MM.1S (cell line): Measurements from ENCODE around the gene ZNF516.

Experiments
- DNase-seq: peaks from one replicate; pipeline ENCODE4 v3.0.0-alpha.2; 2015
- H2AFZ ChIP-seq: fragments of 300-600 bp; sonication (generic); 2 replicates; pipeline ENCODE4 v1.6.0; 2016; ENCODE audit warnings: antibody characterized with exemption, low read length
- H3F3A ChIP-seq: fragments of 300-600 bp; sonication (generic); 2 replicates; pipeline ENCODE4 v1.6.1; 2016; ENCODE audit warnings: mild to moderate bottlenecking, antibody characterized with exemption, low read length, moderate library complexity, mixed read lengths; ENCODE audit not compliant: insufficient read depth
- H3K27ac ChIP-seq: fragments of 300-600 bp; sonication (generic); 2 replicates; pipeline ENCODE4 v1.5.1; 2016; ENCODE audit warnings: mild to moderate bottlenecking, low read length
- H3K27me3 ChIP-seq: fragments of 300-600 bp; sonication (generic); replicated peaks from 2 replicates; pipeline ENCODE4 v1.6.0; 2016; ENCODE audit warnings: low read length; ENCODE audit not compliant: insufficient read depth
- H3K36me3 ChIP-seq: fragments of 300-600 bp; sonication (generic); replicated peaks from 2 replicates; pipeline ENCODE4 v1.6.1; 2016; ENCODE audit warnings: mild to moderate bottlenecking, low read length, mixed read lengths; ENCODE audit not compliant: insufficient read depth
- H3K4me1 ChIP-seq: fragments of 300-600 bp; sonication (generic); 2 replicates; pipeline ENCODE4 v1.6.1; 2016; ENCODE audit warnings: low read length, mixed read lengths
- H3K4me2 ChIP-seq: fragments of 300-600 bp; sonication (generic); 2 replicates; pipeline ENCODE4 v1.6.0; 2016; ENCODE audit warnings: low read depth, low read length
- H3K4me3 ChIP-seq: fragments of 300-600 bp; sonication (generic); 2 replicates; pipeline ENCODE4 v1.5.1; 2016; ENCODE audit warnings: low read length, mixed read lengths
- H3K79me2 ChIP-seq: fragments of 300-600 bp; sonication (generic); 2 replicates; pipeline ENCODE4 v1.6.1; 2016; ENCODE audit warnings: mixed run types, low read length, mixed read lengths
- H3K9ac ChIP-seq: fragments of 300-600 bp; sonication (generic); 2 replicates; pipeline ENCODE4 v1.6.1; 2016; ENCODE audit warnings: low read length, mixed read lengths
- H3K9me2 ChIP-seq: fragments of 300-600 bp; sonication (generic); replicated peaks from 2 replicates; pipeline ENCODE4 v1.6.1; 2016; ENCODE audit warnings: mild to moderate bottlenecking, low read length, mixed read lengths; ENCODE audit not compliant: insufficient read depth
- H3K9me3 ChIP-seq: fragments of 300-600 bp; sonication (generic); replicated peaks from 2 replicates; pipeline ENCODE4 v1.6.1; 2016; ENCODE audit warnings: mild to moderate bottlenecking, low read length, mixed read lengths; ENCODE audit not compliant: insufficient read depth
- H4K20me1 ChIP-seq: fragments of 300-600 bp; sonication (generic); 2 replicates; pipeline ENCODE4 v1.6.1; 2016; ENCODE audit warnings: mild to moderate bottlenecking, low read length, moderate library complexity, mixed read lengths; ENCODE audit not compliant: insufficient read depth
- CTCF ChIP-seq: fragments of 300-600 bp; sonication (generic); IDR thresholded peaks from 2 replicates; pipeline ENCODE4 v1.5.1; 2016; ENCODE audit warnings: antibody characterized with exemption, low read length, mixed read lengths
- EZH2 ChIP-seq: fragments of 300-600 bp; sonication (generic); optimal IDR thresholded peaks from 2 replicates; pipeline ENCODE3; 2017; ENCODE audit warnings: low read depth, mild to moderate bottlenecking, antibody characterized with exemption, low read length, mixed read lengths
- EZH2phosphoT487 ChIP-seq: fragments of 300-600 bp; sonication (generic); IDR thresholded peaks from 2 replicates; pipeline ENCODE4 v1.6.1; 2018; ENCODE audit warnings: antibody characterized with exemption, low read length

Gene ZNF516

GRCh38 chr18:76353046-76353445 is 142.0 kb downstream of the ZNF516 start:
- Histone ChIP-seq H3K79me2 (no peaks in the 10 kb centered on the region), H3K27ac (no peak overlapping the region), H3K9me2 (no peaks in the 10 kb centered on the region)

DNA sequence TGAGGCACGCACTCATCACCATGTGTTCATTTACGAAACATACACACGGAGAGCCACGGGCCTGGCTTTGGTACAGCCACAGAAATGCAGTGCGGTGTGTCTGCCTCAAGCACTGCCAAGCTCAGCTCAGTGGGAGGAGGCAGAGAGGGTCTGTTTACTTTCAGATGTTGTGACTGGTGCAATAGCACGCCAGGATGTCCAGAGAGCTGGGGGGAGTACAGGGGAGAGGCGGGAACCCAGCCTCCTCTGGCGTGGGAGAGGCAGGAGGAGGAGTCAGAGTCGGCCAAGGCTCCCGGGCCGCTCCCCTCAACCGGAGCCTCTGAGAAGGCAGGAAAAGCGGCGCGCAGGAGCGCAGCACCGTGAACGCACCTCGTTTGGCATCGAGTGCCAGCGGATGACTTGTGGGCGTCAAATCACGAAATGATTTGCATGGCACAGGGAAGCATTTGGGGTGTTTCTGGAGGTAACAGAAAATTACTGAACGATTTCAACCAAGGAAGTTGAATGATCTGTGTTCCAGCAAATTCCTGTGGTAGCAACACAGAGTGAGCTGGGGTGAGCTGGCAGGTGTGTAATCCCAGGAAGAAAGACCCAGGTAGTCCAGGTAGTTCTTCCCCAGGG is 143.0 kb downstream of the ZNF516 start:
- DNase-seq = no peak
- no peaks in the 10 kb centered on the region for H3K9me3 ChIP-seq
- no peak overlapping the region for H3K9ac ChIP-seq
- no peak for TF ChIP-seq CTCF
- H3K36me3 ChIP-seq = no peaks in the 10 kb centered on the region
- H3K79me2 ChIP-seq = no peaks in the 10 kb centered on the region
- no peaks in the 10 kb centered on the region for H3K9me2 ChIP-seq
- H3K4me2 ChIP-seq = no peak overlapping the region
- no peak overlapping the region for H3K27ac ChIP-seq
- no peaks in the 10 kb centered on the region for H3K27me3 ChIP-seq
- no peaks in the 10 kb centered on the region for H4K20me1 ChIP-seq
- no peaks in the 10 kb centered on the region for H3K4me1 ChIP-seq
- no peak overlapping the region for H3K4me3 ChIP-seq
- H2AFZ ChIP-seq = no peak overlapping the region
- no peaks in the 10 kb centered on the region for H3F3A ChIP-seq

More at GRCh38 chr18:76353046-76353445, 142.0 kb downstream of the ZNF516 start:
- Histone ChIP-seq H3K4me3 (no peak overlapping the region), H3K27me3 (no peaks in the 10 kb centered on the region), H3F3A (no peaks in the 10 kb centered on the region), H2AFZ (no peak overlapping the region), H4K20me1 (no peaks in the 10 kb centered on the region), H3K9me3 (no peaks in the 10 kb centered on the region), H3K4me2 (no peak overlapping the region), H3K36me3 (no peaks in the 10 kb centered on the region), H3K9ac (no peak overlapping the region), H3K4me1 (no peaks in the 10 kb centered on the region)
- no peak for DNase-seq
- TF ChIP-seq EZH2phosphoT487 (no peak), EZH2 (no peak), CTCF (no peak)

DNA sequence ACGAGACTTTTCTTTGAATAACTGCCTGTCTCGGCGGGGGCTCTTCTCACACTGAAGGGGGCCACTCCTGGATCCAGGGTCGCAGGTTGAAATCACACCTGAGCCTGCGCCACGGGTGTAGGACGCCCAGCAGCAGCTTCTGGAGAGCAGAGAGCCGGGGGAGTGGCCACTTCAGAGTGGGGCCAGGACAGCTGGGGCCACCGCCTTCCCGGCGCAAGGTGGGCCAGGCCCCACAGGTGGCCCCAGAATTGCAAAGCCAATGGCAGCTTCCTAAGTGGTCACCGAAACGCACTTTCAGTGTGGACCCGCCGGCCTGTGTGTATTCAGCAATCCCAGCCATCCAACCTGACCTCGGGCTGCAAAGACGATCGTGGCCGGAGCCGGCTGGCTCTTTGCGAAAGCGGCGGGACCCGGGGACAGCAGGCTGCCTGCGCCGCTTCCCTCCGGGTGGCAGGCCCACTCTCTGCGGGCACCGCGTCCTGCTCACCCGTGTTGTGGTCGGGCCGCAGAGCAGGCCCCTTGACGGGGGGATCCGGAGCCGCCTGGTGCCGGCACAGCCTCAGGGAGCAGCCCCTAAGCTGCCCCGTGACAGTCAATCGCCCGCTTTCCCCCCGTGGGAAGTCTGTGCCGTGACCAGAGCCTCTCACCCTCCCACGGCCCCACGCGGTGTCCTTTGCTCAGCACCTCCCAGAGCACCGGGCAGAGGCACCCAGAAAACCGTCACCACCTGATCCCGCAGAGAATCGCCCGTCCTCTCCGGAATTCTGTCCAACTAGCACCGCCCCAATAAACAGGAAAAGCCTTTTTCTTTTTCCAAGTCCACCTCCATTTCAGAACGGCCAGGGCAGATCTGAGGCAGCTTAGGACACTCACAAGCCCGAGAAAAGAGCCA is 144.7 kb downstream of the ZNF516 start:
- H3F3A ChIP-seq = no peaks in the 10 kb centered on the region
- H3K79me2 ChIP-seq = no peaks in the 10 kb centered on the region
- no peaks in the 10 kb centered on the region for H4K20me1 ChIP-seq
- H3K4me3 ChIP-seq = no peak overlapping the region
- no peak for TF ChIP-seq EZH2
- no peak for TF ChIP-seq EZH2phosphoT487
- no peak for TF ChIP-seq CTCF
- H3K4me1 ChIP-seq = no peaks in the 10 kb centered on the region
- no peaks in the 10 kb centered on the region for H3K9me3 ChIP-seq
- H3K27me3 ChIP-seq = no peaks in the 10 kb centered on the region
- no peaks in the 10 kb centered on the region for H3K36me3 ChIP-seq
- no peak overlapping the region for H3K27ac ChIP-seq
- no peak overlapping the region for H2AFZ ChIP-seq
- H3K9ac ChIP-seq = no peak overlapping the region
- no peaks in the 10 kb centered on the region for H3K9me2 ChIP-seq
- DNase-seq = no peak
- no peak overlapping the region for H3K4me2 ChIP-seq
